HG03045 (cell line): ENCODE measurements around the gene ACO2.
A peak's percentile ranks its signal among the peaks of the same experiment; 100 is the strongest.
"Not testable (repeated sequence)": the region's sequence is repeated elsewhere in the genome, so short reads cannot be mapped to it uniquely, and the experiment has no call there.

ENCODE experiments used
- ATAC-seq: cut with Tn5 transposase; IDR thresholded peaks from one replicate; pipeline ENCODE4 v1.9.1; 2021; ENCODE audit warnings: mild to moderate bottlenecking, moderate library complexity; ENCODE audit not compliant: unreplicated experiment

ACO2 gene

GRCh38 chr22:41468381-41469217 lies at the start of gene ACO2, which contains the start of gene PHF5A:
Gene ACO2, plus strand, starts transcription at chr22:41469117. Its CDS starts 30 bp downstream, at chr22:41469147.
Gene PHF5A, minus strand, starts transcription at chr22:41468692. Its CDS starts 39 bp downstream, at chr22:41468653.
- ATAC-seq, result peak; percentile 85

- ATAC-seq, result no peak
These were observed 43.1 kb upstream of the ACO2 start for GRCh38 chr22:41425660-41426365.

GRCh38 chr22:41429232-41429950 lies 39.5 kb upstream of the ACO2 start:
- no peak for ATAC-seq

GRCh38 chr22:41429951-41430332 lies 39.0 kb upstream of the ACO2 start:
- no peak for ATAC-seq

GRCh38 chr22:41431656-41432055 lies 37.3 kb upstream of the ACO2 start:
- ATAC-seq, result no peak

- ATAC-seq, result not testable (repeated sequence)
These were observed 35.4 kb upstream of the ACO2 start for GRCh38 chr22:41433480-41433879.

GRCh38 chr22:41434361-41435003 lies 34.4 kb upstream of the ACO2 start:
- ATAC-seq, result not testable (repeated sequence)

GRCh38 chr22:41435560-41435959 lies 33.4 kb upstream of the ACO2 start:
- ATAC-seq, result no peak

GRCh38 chr22:41436322-41437113 lies 32.4 kb upstream of the ACO2 start:
- ATAC-seq, result no peak

- no peak for ATAC-seq
These were observed 31.7 kb upstream of the ACO2 start for GRCh38 chr22:41437198-41437597.

GRCh38 chr22:41440511-41440910 lies 28.4 kb upstream of the ACO2 start:
- ATAC-seq, result not testable (repeated sequence)

GRCh38 chr22:41442240-41442792 lies 26.6 kb upstream of the ACO2 start:
- ATAC-seq, result no peak

- ATAC-seq, result peak; percentile 40
These were observed 24.4 kb upstream of the ACO2 start for GRCh38 chr22:41444360-41445128.

GRCh38 chr22:41445129-41446056 lies 23.5 kb upstream of the ACO2 start:
- no peak for ATAC-seq

GRCh38 chr22:41446057-41446501 lies 22.8 kb upstream of the ACO2 start:
- no peak for ATAC-seq

- ATAC-seq, result peak; percentile 43
These were observed 22.1 kb upstream of the ACO2 start, which contains the start of gene TOB2 for GRCh38 chr22:41446639-41447434. Gene TOB2, minus strand, starts transcription at chr22:41446801. Its CDS starts 9,456 bp downstream, at chr22:41437345.
